ENCODE measurements around the gene PDE9A. TPM values are rescaled to one million over a fixed set of nuclear protein-coding genes. Genes with fewer than 3 reads are reported as not detected.
A peak's percentile ranks its signal among the peaks of the same experiment; 100 is the strongest.

The PDE9A gene
- total RNA-seq, 5 donors from 2014 or later (not counting 1 experiment from before 2014, with no cell fraction given): 11.5 to 18.3 (median 16.1) TPM

- Mint-ChIP-seq H3K36me3 (no peaks in the 10 kb centered on the region), H3K27ac (peak overlapping the region; percentile 17 to 44), H3K27me3 (peaks cover 0 to 17% of the 10 kb centered on the region in 2 donors), H3K4me1 (peaks cover 23 to 33% (median 32%) of the 10 kb centered on the region in 3 donors), H3K4me3 (peak overlapping the region; percentile 59 to 87 (median 70)), H3K9me3 (no peaks in the 10 kb centered on the region)
- Histone ChIP-seq H3K36me3 (ENCODE audit: control insufficient read depth in 2 of 2, extremely low read depth in 1 of 2, insufficient read depth in 1 of 2, low read length in 1 of 2) (no peaks in the 10 kb centered on the region), H3K27me3 (replicated peaks in 1 of 2; ENCODE audit: control insufficient read depth in 2 of 2, extremely low read depth in 1 of 2, insufficient read depth in 2 of 2, low read length in 1 of 2) (peaks cover 0 to 74% of the 10 kb centered on the region in 2 experiments), H3K4me1 (ENCODE audit: control insufficient read depth in 1 of 2, extremely low read depth in 1 of 2, insufficient read depth in 2 of 2, low read length in 2 of 2) (peaks cover 6 to 28% of the 10 kb centered on the region in 2 experiments), H3K27ac (ENCODE audit: low read length) (no peak overlapping the region), H3K4me3 (ENCODE audit: control insufficient read depth in 1 of 2, extremely low read depth in 1 of 2, low read length in 1 of 2) (peak overlapping the region; percentile 52 to 85), H3K9me3 (no peaks in the 10 kb centered on the region)
- ChIA-PET POLR2A (interaction anchor here in 1 of 2 donors (0.6 kb wide), 1 partner anchor 122 kb away, joined by 6 read pairs; no protein-coding TSS in a partner anchor), CTCF (interaction anchor here in 1 of 2 donors (0.6 kb wide), 1 partner anchor 577 kb away, joined by 3 read pairs; no protein-coding TSS in a partner anchor)
- ATAC-seq (replicated peaks in 1 of 4) (peak in 3 of 4 experiments; percentile 33 to 44 (median 37)), DNase-seq (peak in 4 of 35 experiments; percentile 8 to 35 (median 22))
- 5% methylated on average over 45 of the region's 45 CpGs for WGBS (ENCODE audit: insufficient coverage)
These were observed 925 bp downstream of the PDE9A start for GRCh38 chr21:42654179-42654912.

- ATAC-seq (replicated peaks in 1 of 4): peak in 1 of 4 experiments; percentile 42
- no peaks in the 10 kb centered on the region for H3K36me3 Mint-ChIP-seq
- ChIA-PET POLR2A (interaction anchor here in 1 of 2 donors (0.6 kb wide), 1 partner anchor 25 kb away, joined by 3 read pairs; no protein-coding TSS in a partner anchor), CTCF (interaction anchor here in 1 of 2 donors (0.6 kb wide), 1 partner anchor 578 kb away, joined by 3 read pairs; no protein-coding TSS in a partner anchor)
- peaks cover 0 to 17% of the 10 kb centered on the region in 2 donors for H3K27me3 Mint-ChIP-seq
- peak overlapping the region; percentile 59 to 87 (median 70) for H3K4me3 Mint-ChIP-seq
- no peak overlapping the region for H3K27ac ChIP-seq (ENCODE audit: low read length)
- peak overlapping the region; percentile 52 to 85 for H3K4me3 ChIP-seq (ENCODE audit: control insufficient read depth in 1 of 2, extremely low read depth in 1 of 2, low read length in 1 of 2)
- DNase-seq: peak in 19 of 35 experiments; percentile 4 to 43 (median 24)
- 59% methylated on average over 15 of the region's 18 CpGs for WGBS (ENCODE audit: insufficient coverage)
- H3K4me1 Mint-ChIP-seq: peaks cover 24 to 33% (median 32%) of the 10 kb centered on the region in 3 donors
- H3K27me3 ChIP-seq (replicated peaks in 1 of 2; ENCODE audit: control insufficient read depth in 2 of 2, extremely low read depth in 1 of 2, insufficient read depth in 2 of 2, low read length in 1 of 2): peaks cover 0 to 72% of the 10 kb centered on the region in 2 experiments
- peak overlapping the region; percentile 17 to 44 for H3K27ac Mint-ChIP-seq
- no peaks in the 10 kb centered on the region for H3K9me3 ChIP-seq
- H3K4me1 ChIP-seq (ENCODE audit: control insufficient read depth in 1 of 2, extremely low read depth in 1 of 2, insufficient read depth in 2 of 2, low read length in 2 of 2): peaks cover 6 to 28% of the 10 kb centered on the region in 2 experiments
- no peaks in the 10 kb centered on the region for H3K36me3 ChIP-seq (ENCODE audit: control insufficient read depth in 2 of 2, extremely low read depth in 1 of 2, insufficient read depth in 1 of 2, low read length in 1 of 2)
- no peaks in the 10 kb centered on the region for H3K9me3 Mint-ChIP-seq
These were observed 1.7 kb downstream of the PDE9A start for GRCh38 chr21:42654913-42655795.

GRCh38 chr21:42655796-42656770 lies 2.7 kb downstream of the PDE9A start:
- 78% methylated on average over 20 of the region's 31 CpGs for WGBS (ENCODE audit: insufficient coverage)
- peaks cover 0 to 17% of the 10 kb centered on the region in 2 donors for H3K27me3 Mint-ChIP-seq
- Histone ChIP-seq H3K4me1 (ENCODE audit: control insufficient read depth in 1 of 2, extremely low read depth in 1 of 2, insufficient read depth in 2 of 2, low read length in 2 of 2) (peaks cover 6 to 28% of the 10 kb centered on the region in 2 experiments), H3K27ac (ENCODE audit: low read length) (no peak overlapping the region), H3K4me3 (ENCODE audit: control insufficient read depth in 1 of 2, extremely low read depth in 1 of 2, low read length in 1 of 2) (no peak overlapping the region), H3K27me3 (replicated peaks in 1 of 2; ENCODE audit: control insufficient read depth in 2 of 2, extremely low read depth in 1 of 2, insufficient read depth in 2 of 2, low read length in 1 of 2) (peaks cover 0 to 63% of the 10 kb centered on the region in 2 experiments), H3K36me3 (ENCODE audit: control insufficient read depth in 2 of 2, extremely low read depth in 1 of 2, insufficient read depth in 1 of 2, low read length in 1 of 2) (no peaks in the 10 kb centered on the region), H3K9me3 (no peaks in the 10 kb centered on the region)
- H3K4me3 Mint-ChIP-seq: peak overlapping the region in 2 of 3 donors; percentile 25 to 87
- peaks cover 24 to 33% (median 32%) of the 10 kb centered on the region in 3 donors for H3K4me1 Mint-ChIP-seq
- DNase-seq (no peak), ATAC-seq (replicated peaks in 1 of 4) (no peak)
- no peaks in the 10 kb centered on the region for H3K9me3 Mint-ChIP-seq
- peak overlapping the region; percentile 44 to 65 for H3K27ac Mint-ChIP-seq
- CTCF ChIA-PET: no interaction called here
- POLR2A ChIA-PET: interaction anchor here in 1 of 2 donors (0.6 kb wide), 1 partner anchor 25 kb away, joined by 3 read pairs; no protein-coding TSS in a partner anchor
- H3K36me3 Mint-ChIP-seq: no peaks in the 10 kb centered on the region

- peaks cover 0 to 57% of the 10 kb centered on the region in 2 experiments for H3K27me3 ChIP-seq (replicated peaks in 1 of 2; ENCODE audit: control insufficient read depth in 2 of 2, extremely low read depth in 1 of 2, insufficient read depth in 2 of 2, low read length in 1 of 2)
- Mint-ChIP-seq H3K36me3 (no peaks in the 10 kb centered on the region), H3K27ac (peak overlapping the region; percentile 60 to 65), H3K9me3 (no peaks in the 10 kb centered on the region), H3K27me3 (peaks cover 0 to 15% of the 10 kb centered on the region in 2 donors), H3K4me1 (peaks cover 24 to 38% (median 32%) of the 10 kb centered on the region in 3 donors), H3K4me3 (no peak overlapping the region)
- peaks cover 6 to 28% of the 10 kb centered on the region in 2 experiments for H3K4me1 ChIP-seq (ENCODE audit: control insufficient read depth in 1 of 2, extremely low read depth in 1 of 2, insufficient read depth in 2 of 2, low read length in 2 of 2)
- POLR2A ChIA-PET: no interaction called here
- CTCF ChIA-PET: no interaction called here
- no peak for ATAC-seq (replicated peaks in 1 of 4)
- H3K27ac ChIP-seq (ENCODE audit: low read length): no peak overlapping the region
- no peaks in the 10 kb centered on the region for H3K9me3 ChIP-seq
- 85% methylated on average over 7 of the region's 9 CpGs for WGBS (ENCODE audit: insufficient coverage)
- H3K36me3 ChIP-seq (ENCODE audit: control insufficient read depth in 2 of 2, extremely low read depth in 1 of 2, insufficient read depth in 1 of 2, low read length in 1 of 2): no peaks in the 10 kb centered on the region
- DNase-seq: no peak
- no peak overlapping the region for H3K4me3 ChIP-seq (ENCODE audit: control insufficient read depth in 1 of 2, extremely low read depth in 1 of 2, low read length in 1 of 2)
These were observed 3.5 kb downstream of the PDE9A start for GRCh38 chr21:42656872-42657271.

GRCh38 chr21:42657676-42658319 lies 4.4 kb downstream of the PDE9A start:
- peaks cover 0 to 12% of the 10 kb centered on the region in 2 donors for H3K27me3 Mint-ChIP-seq
- whole genome bisulfite sequencing (ENCODE audit: insufficient coverage): 88% methylated on average over 27 of the region's 28 CpGs
- H3K9me3 ChIP-seq: no peaks in the 10 kb centered on the region
- no peaks in the 10 kb centered on the region for H3K36me3 Mint-ChIP-seq
- H3K9me3 Mint-ChIP-seq: no peaks in the 10 kb centered on the region
- peaks cover 24 to 38% (median 32%) of the 10 kb centered on the region in 3 donors for H3K4me1 Mint-ChIP-seq
- no peak for ATAC-seq (replicated peaks in 1 of 4)
- ChIA-PET CTCF (no interaction called here), POLR2A (no interaction called here)
- no peak overlapping the region for H3K27ac Mint-ChIP-seq
- no peak for DNase-seq
- no peak overlapping the region for H3K4me3 Mint-ChIP-seq
- H3K4me3 ChIP-seq (ENCODE audit: control insufficient read depth in 1 of 2, extremely low read depth in 1 of 2, low read length in 1 of 2): no peak overlapping the region
- H3K36me3 ChIP-seq (ENCODE audit: control insufficient read depth in 2 of 2, extremely low read depth in 1 of 2, insufficient read depth in 1 of 2, low read length in 1 of 2): no peaks in the 10 kb centered on the region
- H3K27ac ChIP-seq (ENCODE audit: low read length): no peak overlapping the region
- peaks cover 6 to 26% of the 10 kb centered on the region in 2 experiments for H3K4me1 ChIP-seq (ENCODE audit: control insufficient read depth in 1 of 2, extremely low read depth in 1 of 2, insufficient read depth in 2 of 2, low read length in 2 of 2)
- peaks cover 0 to 50% of the 10 kb centered on the region in 2 experiments for H3K27me3 ChIP-seq (replicated peaks in 1 of 2; ENCODE audit: control insufficient read depth in 2 of 2, extremely low read depth in 1 of 2, insufficient read depth in 2 of 2, low read length in 1 of 2)

Measured in T-cell (primary cell).